HFFc6 (cell line): Measurements from ENCODE around the gene SMTNL2. TPM values are rescaled to one million over a fixed set of nuclear protein-coding genes. Genes with fewer than 3 reads are reported as not detected.

ENCODE experiments used
- DNase-seq: peaks from one replicate; pipeline ENCODE4 v3.0.0-alpha.2; 2018
- H3K27ac Mint-ChIP-seq: 2 replicates; pipeline ENCODE4 v1.8.0; 2020; ENCODE audit warnings: mild to moderate bottlenecking, mixed read lengths
- H3K27me3 Mint-ChIP-seq: 2 replicates; pipeline ENCODE4 v1.8.0; 2021; ENCODE audit warnings: mild to moderate bottlenecking, moderate library complexity, mixed read lengths; ENCODE audit not compliant: insufficient read depth
- H3K36me3 Mint-ChIP-seq: 2 replicates; pipeline ENCODE4 v1.8.0; 2021; ENCODE audit warnings: low read depth, mixed read lengths
- H3K4me1 Mint-ChIP-seq: 2 replicates; pipeline ENCODE4 v1.8.0; 2020; ENCODE audit warnings: low read depth, mixed read lengths
- H3K4me3 Mint-ChIP-seq: 2 replicates; pipeline ENCODE4 v1.8.0; 2020; ENCODE audit warnings: mild to moderate bottlenecking, moderate library complexity, mixed read lengths
- H3K9me3 Mint-ChIP-seq: 2 replicates; pipeline ENCODE4 v1.8.0; 2020; ENCODE audit warnings: mild to moderate bottlenecking, mixed read lengths
- CTCF ChIP-seq: fragments of 200-600 bp; sonication (generic); IDR thresholded peaks from 2 replicates; pipeline ENCODE4 v1.5.0; 2021; ENCODE audit warnings: antibody characterized with exemption, mild to moderate bottlenecking
- total RNA-seq, 6 experiments: library from RNA; stranded (reverse); fragmentation: NEBNext Ultra II Directional; extraction: Animal tissue kit (Norgen Biotek cat#: 25700); gene quantifications; 2 replicates in 1 of 6; 3 replicates in 5 of 6; pipeline ENCODE4 v1.2.3, GENCODE V29; 2021

Gene SMTNL2
- total RNA-seq, 6 experiments from 2014 or later, result not detected

- Mint-ChIP-seq H3K36me3 (no peaks in the 10 kb centered on the region), H3K27ac (no peak overlapping the region)
- no peak for TF ChIP-seq CTCF
Observed at GRCh38 chr17:4537451-4538235, 46.7 kb upstream of the SMTNL2 start.

GRCh38 chr17:4538236-4539002 lies 45.9 kb upstream of the SMTNL2 start:
- Mint-ChIP-seq H3K4me3 (no peak overlapping the region), H3K27me3 (peaks cover 10% of the 10 kb centered on the region), H3K9me3 (no peaks in the 10 kb centered on the region), H3K36me3 (no peaks in the 10 kb centered on the region), H3K27ac (no peak overlapping the region), H3K4me1 (no peaks in the 10 kb centered on the region)
- TF ChIP-seq CTCF, result no peak
- DNase-seq, result no peak

More at GRCh38 chr17:4537451-4538235, 46.7 kb upstream of the SMTNL2 start:
- H3K9me3 Mint-ChIP-seq, result no peaks in the 10 kb centered on the region
- no peak for DNase-seq
- H3K4me1 Mint-ChIP-seq, result no peaks in the 10 kb centered on the region
- no peak overlapping the region for H3K4me3 Mint-ChIP-seq
- H3K27me3 Mint-ChIP-seq, result peaks cover 10% of the 10 kb centered on the region

GRCh38 chr17:4539025-4539424 lies 45.3 kb upstream of the SMTNL2 start:
- DNase-seq, result no peak

GRCh38 chr17:4539576-4540223 lies 44.6 kb upstream of the SMTNL2 start:
- Mint-ChIP-seq H3K27me3 (peaks cover 10% of the 10 kb centered on the region), H3K4me3 (no peak overlapping the region), H3K4me1 (no peaks in the 10 kb centered on the region), H3K9me3 (no peaks in the 10 kb centered on the region), H3K27ac (no peak overlapping the region), H3K36me3 (no peaks in the 10 kb centered on the region)
- no peak for TF ChIP-seq CTCF
- DNase-seq, result no peak

More at GRCh38 chr17:4539025-4539424, 45.3 kb upstream of the SMTNL2 start:
- Mint-ChIP-seq H3K4me3 (no peak overlapping the region), H3K36me3 (no peaks in the 10 kb centered on the region), H3K27ac (no peak overlapping the region), H3K4me1 (no peaks in the 10 kb centered on the region), H3K27me3 (peaks cover 13% of the 10 kb centered on the region), H3K9me3 (no peaks in the 10 kb centered on the region)
- TF ChIP-seq CTCF, result no peak

- Mint-ChIP-seq H3K4me3 (no peak overlapping the region), H3K9me3 (no peaks in the 10 kb centered on the region), H3K36me3 (no peaks in the 10 kb centered on the region), H3K27ac (no peak overlapping the region), H3K27me3 (peaks cover 8% of the 10 kb centered on the region), H3K4me1 (no peaks in the 10 kb centered on the region)
- no peak for DNase-seq
- TF ChIP-seq CTCF, result peak; percentile 31; the same call in 1 of the 2 replicates
Observed at GRCh38 chr17:4540224-4540651, 44.1 kb upstream of the SMTNL2 start.
